Stimulated activated CD4-positive, alpha-beta T cell treated with anti-CD3 and anti-CD28 coated beads, Interleukin-15, amount 100 ng/mL, for 1 hour (primary cell): ENCODE data around the gene PLEKHA7.
"Not testable (repeated sequence)": the region's sequence is repeated elsewhere in the genome, so short reads cannot be mapped to it uniquely, and the experiment has no call there.

Source experiments
- DNase-seq, 2 donors: peaks; one replicate each; pipeline ENCODE4 v3.0.0-alpha.2; 2020; ENCODE audit warnings: low read depth in 1 of 2, low spot score in 1 of 2

PLEKHA7 gene

GRCh38 chr11:16881074-16881709 lies 133.0 kb downstream of the PLEKHA7 start:
- no peak for DNase-seq

- no peak for DNase-seq
Measured at GRCh38 chr11:16880184-16880801, 133.9 kb downstream of the PLEKHA7 start.

- DNase-seq = no peak
Measured at GRCh38 chr11:16879690-16880089, 134.5 kb downstream of the PLEKHA7 start.

- DNase-seq = no peak
Measured at GRCh38 chr11:16876837-16877236, 137.4 kb downstream of the PLEKHA7 start.

- DNase-seq = no peak
Measured at GRCh38 chr11:16876053-16876752, 138.0 kb downstream of the PLEKHA7 start.

- no peak for DNase-seq
Measured at GRCh38 chr11:16874275-16874975, 139.8 kb downstream of the PLEKHA7 start.

GRCh38 chr11:16873289-16873688 lies 140.9 kb downstream of the PLEKHA7 start:
- no peak for DNase-seq

- DNase-seq = no peak
Measured at GRCh38 chr11:16871368-16871767, 142.8 kb downstream of the PLEKHA7 start.

- no peak for DNase-seq
Measured at GRCh38 chr11:16867097-16867496, 147.1 kb downstream of the PLEKHA7 start.

DNA sequence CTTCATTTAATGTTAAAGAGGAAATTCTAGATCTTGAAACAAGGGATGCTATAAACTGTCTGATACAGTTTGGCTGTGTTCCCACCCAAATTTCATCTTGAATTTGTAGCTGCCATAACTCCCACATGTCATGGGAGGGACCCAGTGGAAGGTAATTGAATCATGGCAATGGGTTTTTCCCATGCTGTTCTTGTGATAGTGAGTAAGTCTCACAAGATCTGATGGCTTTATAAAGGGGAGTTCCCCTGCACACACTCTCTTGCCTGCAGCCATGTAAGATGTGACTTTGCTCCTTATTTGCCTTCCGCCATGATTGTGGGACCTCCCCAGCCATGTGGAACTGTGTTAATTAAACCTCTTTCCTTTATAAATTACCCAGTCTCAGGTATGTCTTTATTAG lies 149.8 kb downstream of the PLEKHA7 start:
- DNase-seq = not testable (repeated sequence)

- no peak for DNase-seq
Measured at GRCh38 chr11:16863389-16863788, 150.8 kb downstream of the PLEKHA7 start.

DNA sequence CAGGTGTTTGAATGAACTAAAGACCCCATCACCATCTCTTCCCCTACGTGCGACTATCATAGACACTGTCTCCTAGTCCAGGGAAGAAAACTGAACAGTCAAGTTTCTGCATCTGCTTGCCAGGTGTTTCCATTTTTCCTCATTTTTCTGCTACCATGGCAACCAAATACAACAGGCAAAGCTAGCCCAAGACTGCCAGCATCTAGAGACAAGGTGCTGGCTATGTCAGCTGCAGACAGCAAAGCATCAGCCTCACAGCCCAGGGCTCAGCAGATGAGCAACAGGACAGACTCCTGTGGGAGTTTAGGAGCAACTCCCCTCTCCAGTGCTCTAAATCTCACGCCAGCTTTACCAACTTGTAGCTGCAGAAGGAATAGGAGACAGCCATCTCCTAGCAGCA lies 151.5 kb downstream of the PLEKHA7 start:
- DNase-seq = no peak

DNA sequence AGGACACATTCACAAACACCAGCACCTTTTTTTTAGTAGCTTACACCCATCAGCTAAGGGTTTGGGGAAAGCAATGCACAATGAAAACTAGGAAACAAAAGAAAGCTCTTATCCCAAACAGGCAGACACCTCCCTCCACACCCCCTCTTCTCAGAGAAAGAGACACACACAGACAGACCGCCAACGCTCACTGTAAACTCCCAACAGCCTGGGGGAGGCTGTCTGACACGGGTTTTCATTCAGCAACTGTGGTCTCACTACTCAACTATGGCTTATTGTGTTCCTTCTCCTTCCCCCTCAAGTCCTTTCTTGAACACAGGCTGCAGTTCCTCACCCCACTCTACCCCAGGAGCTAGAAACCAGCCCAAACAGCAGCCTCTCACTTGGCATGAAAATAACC lies 152.4 kb downstream of the PLEKHA7 start:
- no peak for DNase-seq

DNA sequence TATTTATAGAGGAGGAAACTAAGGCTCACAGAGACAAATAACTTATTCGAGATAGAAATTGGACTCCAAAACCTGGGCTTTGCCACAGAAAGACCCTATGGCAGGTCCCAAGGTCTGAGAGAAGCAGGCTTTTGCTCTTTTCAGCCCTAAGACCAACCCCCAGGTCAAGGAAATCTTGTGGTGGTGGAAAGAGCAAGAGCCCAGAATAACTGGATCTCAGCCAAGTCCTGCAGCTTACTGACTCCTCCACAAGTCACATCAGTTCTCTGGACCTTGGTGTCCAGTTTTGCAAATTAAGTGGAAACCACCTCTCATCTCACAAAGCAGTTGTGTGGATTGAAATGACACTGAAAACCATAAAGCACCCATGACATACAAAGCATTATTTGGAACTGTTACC lies 153.6 kb downstream of the PLEKHA7 start:
- no peak for DNase-seq

- no peak for DNase-seq
Measured at GRCh38 chr11:16859651-16860050, 154.6 kb downstream of the PLEKHA7 start.

DNA sequence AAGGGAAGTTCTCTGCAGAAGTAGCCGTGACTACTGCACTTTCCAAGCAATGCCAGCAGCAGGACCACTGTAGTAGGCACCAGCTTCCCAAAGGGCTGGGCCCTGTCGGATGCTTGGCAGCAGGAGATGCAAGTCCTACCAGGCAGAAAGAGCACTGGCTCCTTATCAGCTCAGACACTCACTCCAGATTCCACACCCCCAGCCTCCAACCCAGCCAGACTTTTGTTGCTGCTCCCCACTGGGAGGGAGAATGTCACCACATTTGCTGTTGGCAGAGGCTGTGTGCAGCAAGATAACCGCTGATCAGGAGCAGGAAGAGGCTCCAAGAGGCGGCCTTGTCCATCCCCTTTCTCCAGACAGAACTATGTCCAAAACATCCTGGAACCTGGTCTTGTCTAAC lies 157.0 kb downstream of the PLEKHA7 start:
- DNase-seq = no peak

DNA sequence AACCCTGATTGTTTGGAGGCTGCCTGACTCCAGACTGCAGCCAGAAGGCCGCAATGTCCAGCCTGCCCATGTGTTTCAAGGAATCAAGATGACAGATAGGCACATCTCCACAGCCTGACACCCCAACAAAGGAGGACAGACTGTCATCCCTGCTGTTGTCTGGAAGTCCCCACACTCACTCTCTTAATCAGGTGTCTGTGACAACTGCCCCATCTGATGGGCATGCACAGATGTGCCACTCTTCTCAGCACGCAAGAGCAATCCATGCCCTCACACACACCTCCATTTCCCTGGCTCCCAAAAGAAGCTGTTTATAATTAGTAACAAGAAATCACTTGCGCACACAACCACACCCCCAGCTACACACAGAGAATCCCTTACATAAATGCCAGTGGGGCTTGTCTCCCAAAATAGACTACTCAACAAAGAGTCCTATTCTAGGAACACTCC lies 158.2 kb downstream of the PLEKHA7 start:
- no peak for DNase-seq

DNA sequence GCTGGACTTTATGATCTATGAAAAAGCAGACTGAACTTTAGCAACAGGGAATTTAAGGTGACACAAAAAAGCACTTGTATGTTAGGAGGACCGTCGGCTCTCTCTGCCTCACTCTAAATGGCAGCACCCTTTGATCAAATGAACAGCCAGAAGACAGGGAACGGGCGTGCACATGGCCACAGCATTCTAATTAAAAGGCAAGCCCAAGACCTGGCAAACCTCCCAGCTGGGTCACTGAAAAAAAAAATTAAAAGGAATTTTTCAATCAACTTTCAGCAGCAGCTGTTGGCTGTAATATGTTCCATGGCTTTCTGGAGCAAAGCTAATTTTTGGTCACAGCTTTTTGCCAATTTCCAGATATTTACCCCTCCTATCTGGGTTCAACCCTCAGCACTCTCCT lies 159.2 kb downstream of the PLEKHA7 start:
- no peak for DNase-seq

DNA sequence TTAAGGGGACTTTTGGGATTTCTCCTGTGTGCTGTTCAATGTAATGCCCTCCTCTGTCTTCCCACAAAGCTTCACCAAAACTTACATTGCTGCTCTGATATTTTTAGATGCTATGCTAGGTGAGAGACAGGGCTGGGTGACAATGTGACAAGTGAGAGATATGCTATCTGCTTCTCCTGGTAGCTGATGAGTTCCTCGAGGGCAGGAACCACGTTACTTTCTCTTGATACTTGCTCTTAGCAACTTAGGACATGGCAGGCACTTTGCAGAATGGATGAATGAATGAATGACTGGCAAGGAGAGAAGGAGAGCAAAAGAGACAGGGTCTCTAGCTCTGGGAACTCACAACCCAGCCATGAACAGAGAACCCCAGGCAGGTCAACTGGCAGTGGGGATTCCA lies 160.4 kb downstream of the PLEKHA7 start:
- no peak for DNase-seq

GRCh38 chr11:16853266-16853665 lies 160.9 kb downstream of the PLEKHA7 start:
- no peak for DNase-seq

GRCh38 chr11:16846305-16846704 lies 167.9 kb downstream of the PLEKHA7 start:
- DNase-seq = no peak

DNA sequence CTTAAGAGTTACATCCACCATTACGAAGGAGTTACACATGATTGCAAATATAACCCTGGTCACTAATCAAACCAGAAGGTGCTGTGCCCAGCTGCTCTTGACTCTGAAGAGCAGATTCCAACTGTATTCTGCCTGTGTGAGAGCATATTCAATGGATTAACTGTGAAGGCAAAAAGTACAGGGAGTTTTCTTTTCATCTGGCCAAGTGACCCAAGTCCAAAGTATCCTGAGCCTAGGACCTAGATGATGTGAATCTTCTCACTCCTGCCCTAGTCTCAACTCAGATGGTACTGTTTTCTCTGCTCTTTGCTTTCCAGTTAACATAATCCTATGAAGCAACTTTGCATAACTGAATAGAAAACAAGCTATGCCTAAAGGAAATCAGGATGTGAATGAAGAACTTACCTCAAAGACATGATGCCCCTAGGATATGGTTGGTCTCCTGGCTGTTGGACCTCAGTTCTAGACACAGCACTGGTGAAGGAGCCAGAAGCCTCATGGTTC lies 169.9 kb downstream of the PLEKHA7 start:
- no peak for DNase-seq
